Fibroblast of pulmonary artery (primary cell): ENCODE measurements around the gene NRF1.

Source experiments
- DNase-seq: peaks from one replicate; pipeline ENCODE4 v3.0.0-alpha.2; 2010; ENCODE audit warnings: low read depth
- H3K4me3 ChIP-seq: replicated peaks from 2 replicates; pipeline ENCODE4 v1.5.1; 2011; ENCODE audit warnings: low read depth, mild to moderate bottlenecking, control low read depth, low read length, moderate library complexity
- TF ChIP-seq, protein P1 (sequence below): IDR thresholded peaks from 2 replicates; pipeline ENCODE4 v1.5.1; 2011; ENCODE audit warnings: mild to moderate bottlenecking, control low read depth, low read length, inconsistent platforms; ENCODE audit errors: missing control alignments

The NRF1 gene

DNA sequence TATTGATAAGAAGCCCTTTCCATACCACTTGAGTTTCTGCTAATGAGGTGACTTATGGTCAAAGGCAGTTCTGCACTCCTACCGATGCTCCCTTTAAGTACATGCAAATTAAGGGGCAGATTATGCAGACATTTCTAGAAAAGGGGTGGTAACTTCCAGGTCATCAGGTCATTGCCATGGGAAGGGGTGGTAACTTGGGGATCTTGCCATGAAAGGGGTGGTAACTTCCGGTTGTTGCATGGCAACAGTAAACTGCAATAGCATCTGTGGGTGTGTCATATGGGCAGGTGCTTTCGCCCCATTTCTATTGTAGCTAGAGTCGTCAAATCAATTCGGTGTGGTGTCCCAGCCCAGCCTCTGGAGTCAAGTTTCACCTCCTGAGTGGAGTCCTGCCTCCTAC is 190.4 kb downstream of the NRF1 start:
- no peak for DNase-seq
- no peak overlapping the region for H3K4me3 ChIP-seq
- TF ChIP-seq, protein P1, sequence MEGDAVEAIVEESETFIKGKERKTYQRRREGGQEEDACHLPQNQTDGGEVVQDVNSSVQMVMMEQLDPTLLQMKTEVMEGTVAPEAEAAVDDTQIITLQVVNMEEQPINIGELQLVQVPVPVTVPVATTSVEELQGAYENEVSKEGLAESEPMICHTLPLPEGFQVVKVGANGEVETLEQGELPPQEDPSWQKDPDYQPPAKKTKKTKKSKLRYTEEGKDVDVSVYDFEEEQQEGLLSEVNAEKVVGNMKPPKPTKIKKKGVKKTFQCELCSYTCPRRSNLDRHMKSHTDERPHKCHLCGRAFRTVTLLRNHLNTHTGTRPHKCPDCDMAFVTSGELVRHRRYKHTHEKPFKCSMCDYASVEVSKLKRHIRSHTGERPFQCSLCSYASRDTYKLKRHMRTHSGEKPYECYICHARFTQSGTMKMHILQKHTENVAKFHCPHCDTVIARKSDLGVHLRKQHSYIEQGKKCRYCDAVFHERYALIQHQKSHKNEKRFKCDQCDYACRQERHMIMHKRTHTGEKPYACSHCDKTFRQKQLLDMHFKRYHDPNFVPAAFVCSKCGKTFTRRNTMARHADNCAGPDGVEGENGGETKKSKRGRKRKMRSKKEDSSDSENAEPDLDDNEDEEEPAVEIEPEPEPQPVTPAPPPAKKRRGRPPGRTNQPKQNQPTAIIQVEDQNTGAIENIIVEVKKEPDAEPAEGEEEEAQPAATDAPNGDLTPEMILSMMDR: no peak

DNA sequence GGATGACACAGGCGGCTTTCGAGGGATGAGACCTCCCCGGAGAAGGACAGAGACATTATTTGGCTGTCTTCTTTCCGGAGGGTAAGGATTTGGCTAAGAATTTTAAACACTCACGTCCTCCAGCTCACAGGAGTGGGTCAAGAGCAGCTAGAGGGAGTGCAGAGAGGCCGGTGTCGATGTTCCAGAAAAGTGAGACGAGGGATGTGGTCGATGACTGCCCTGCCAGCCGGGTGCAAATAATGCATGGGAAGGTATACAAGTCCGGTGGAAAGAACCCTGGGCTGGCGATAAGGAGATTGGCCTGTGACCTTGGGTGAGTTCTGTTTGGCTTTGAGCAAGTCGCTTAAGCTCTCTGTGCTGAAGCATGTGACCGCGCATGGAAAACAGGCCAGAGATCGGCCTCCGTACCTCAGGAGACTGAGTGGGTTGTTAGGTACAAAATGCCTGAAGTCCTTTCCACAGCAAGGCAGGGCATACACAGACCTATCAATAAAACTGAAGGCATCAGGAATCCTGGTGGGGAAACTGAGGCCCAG is 192.1 kb downstream of the NRF1 start:
- H3K4me3 ChIP-seq: no peak overlapping the region
- TF ChIP-seq, protein P1: no peak
- no peak for DNase-seq

DNA sequence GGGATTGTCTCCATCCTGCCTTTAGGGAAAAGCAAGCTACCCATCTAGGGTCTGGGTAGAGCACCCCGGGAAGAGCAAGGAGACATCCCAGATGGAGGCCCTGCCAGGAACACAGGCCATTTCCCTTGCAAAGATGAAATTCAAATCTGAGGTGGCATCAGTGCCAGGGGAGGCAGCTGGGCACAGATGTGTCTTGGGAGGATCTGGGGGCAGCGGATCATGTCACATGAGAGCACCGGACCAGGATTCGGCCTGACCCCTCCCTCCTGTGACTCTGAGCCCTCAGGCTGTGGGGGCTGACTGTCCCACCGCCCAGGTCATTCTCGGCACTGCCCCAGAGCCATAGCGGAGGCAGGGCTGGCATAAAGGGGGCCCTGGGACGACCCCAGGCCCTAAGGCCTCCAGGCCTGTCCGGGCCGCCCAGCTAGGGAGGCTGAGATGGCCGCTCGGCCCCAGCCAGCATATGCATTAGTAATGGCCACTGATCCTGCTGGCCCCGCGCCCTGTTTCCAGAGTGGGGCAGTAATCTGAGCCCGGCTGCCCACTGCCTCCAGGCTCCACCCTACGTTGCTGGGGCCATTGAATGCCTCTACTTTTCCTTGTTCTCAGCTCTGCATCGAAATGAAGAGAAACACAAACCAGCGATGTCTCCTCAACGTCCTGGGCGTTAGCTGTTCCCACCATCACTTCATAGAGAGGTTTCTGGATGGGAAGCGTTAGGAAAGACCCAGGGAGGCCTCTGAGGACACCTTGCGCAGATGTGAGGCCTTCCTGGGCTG is 192.8 kb downstream of the NRF1 start:
- TF ChIP-seq, protein P1: no peak
- no peak overlapping the region for H3K4me3 ChIP-seq
- DNase-seq: no peak

DNA sequence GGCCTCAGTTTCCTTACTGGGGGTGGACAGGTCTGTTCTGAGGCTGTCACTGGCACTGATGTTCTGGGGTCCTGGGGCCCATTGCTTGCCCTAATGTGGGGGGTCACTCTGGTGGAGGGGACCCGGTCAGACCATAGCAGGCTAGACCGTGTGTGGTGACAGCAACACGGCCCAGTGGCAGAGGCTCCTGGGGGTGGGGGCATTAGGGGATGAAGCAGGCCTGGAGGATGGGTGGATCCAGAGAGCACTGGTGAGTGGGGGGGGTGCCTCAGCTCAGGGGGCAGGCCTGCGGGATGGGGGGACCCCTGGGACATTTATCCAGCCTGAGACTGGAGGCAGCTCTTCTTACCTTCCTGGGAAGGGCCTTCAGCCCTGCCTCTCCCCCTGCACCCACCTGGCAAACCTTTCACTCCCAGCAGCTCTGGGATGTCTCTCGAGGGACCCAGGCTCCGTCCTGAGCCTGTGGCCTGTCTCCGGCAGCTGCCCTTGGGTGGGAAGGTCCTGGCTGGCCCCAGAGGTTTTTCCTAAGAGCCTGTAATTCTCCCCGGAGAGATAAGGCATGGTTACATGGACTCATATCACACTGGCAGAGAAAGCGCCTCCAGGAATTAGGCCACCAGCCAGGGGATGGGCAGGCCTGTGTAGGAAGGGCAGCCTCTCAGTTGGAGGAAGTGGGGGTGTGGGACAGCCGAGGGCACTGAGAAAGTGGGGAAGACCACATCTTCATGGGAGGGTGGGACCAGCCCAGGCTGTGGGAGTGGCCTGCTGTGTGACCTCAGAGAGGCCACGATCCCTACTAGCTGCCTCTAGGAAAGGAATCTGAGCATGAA is 193.6 kb downstream of the NRF1 start:
- H3K4me3 ChIP-seq: no peak overlapping the region
- TF ChIP-seq, protein P1: no peak
- DNase-seq: no peak
